ENCODE data around the gene RAB7A.

DNA sequence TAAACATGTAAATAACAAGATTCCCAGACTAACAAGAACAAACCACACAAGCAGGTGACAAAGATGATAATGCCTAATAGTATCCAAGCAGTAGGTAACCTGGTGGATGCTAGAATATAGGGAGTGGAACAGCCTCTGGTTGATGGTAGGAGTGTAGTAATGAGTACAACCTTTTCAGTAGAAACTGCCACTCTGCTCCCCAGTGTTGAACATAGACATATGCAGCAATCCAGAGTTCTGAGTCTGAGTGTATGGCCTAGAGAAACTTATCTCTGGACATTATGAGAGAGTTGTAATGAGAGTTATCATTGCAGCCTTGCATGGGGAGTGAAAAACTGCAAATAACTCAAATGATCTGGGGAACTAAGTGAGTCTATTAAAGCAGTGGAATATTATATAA is 77.3 kb downstream of the RAB7A start:
- TF ChIP-seq, protein P1, sequence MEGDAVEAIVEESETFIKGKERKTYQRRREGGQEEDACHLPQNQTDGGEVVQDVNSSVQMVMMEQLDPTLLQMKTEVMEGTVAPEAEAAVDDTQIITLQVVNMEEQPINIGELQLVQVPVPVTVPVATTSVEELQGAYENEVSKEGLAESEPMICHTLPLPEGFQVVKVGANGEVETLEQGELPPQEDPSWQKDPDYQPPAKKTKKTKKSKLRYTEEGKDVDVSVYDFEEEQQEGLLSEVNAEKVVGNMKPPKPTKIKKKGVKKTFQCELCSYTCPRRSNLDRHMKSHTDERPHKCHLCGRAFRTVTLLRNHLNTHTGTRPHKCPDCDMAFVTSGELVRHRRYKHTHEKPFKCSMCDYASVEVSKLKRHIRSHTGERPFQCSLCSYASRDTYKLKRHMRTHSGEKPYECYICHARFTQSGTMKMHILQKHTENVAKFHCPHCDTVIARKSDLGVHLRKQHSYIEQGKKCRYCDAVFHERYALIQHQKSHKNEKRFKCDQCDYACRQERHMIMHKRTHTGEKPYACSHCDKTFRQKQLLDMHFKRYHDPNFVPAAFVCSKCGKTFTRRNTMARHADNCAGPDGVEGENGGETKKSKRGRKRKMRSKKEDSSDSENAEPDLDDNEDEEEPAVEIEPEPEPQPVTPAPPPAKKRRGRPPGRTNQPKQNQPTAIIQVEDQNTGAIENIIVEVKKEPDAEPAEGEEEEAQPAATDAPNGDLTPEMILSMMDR (conservative IDR thresholded peaks at IDR 0.05; ENCODE audit: low read depth, low read length): no peak
- TF ChIP-seq EZH2 (IDR thresholded peaks at IDR 0.05; ENCODE audit: borderline replicate concordance, low read depth, low read length, poor library complexity, severe bottlenecking): no peak
